Lung microvascular endothelial cell (primary cell): ENCODE results near the gene SLC26A11. TPM values are rescaled to one million over a fixed set of nuclear protein-coding genes. Genes with fewer than 3 reads are reported as not detected.
"Not testable (repeated sequence)": the region's sequence is repeated elsewhere in the genome, so short reads cannot be mapped to it uniquely, and the experiment has no call there.

Experiments used
- DNase-seq, 2 donors: peaks; one replicate each; pipeline versions ENCODE4 v3.0.0 to v3.0.0-alpha.2; 2010; ENCODE audit warnings: low read depth in 2 of 2
- total RNA-seq: library from RNA; depleted of rRNA; stranded (reverse); fragments of >200 nt; gene quantifications from 2 replicates; pipeline ENCODE4 v1.2.1, GENCODE V29; 2014

Gene SLC26A11
- total RNA-seq, 1 donor from 2014 or later: 8.1 TPM

GRCh38 chr17:80195671-80196529 is 24.3 kb upstream of the SLC26A11 start:
- DNase-seq: peak in 1 of 2 donors; percentile 33

- no peak for DNase-seq
Measured at GRCh38 chr17:80196652-80197051, 23.6 kb upstream of the SLC26A11 start.

DNA sequence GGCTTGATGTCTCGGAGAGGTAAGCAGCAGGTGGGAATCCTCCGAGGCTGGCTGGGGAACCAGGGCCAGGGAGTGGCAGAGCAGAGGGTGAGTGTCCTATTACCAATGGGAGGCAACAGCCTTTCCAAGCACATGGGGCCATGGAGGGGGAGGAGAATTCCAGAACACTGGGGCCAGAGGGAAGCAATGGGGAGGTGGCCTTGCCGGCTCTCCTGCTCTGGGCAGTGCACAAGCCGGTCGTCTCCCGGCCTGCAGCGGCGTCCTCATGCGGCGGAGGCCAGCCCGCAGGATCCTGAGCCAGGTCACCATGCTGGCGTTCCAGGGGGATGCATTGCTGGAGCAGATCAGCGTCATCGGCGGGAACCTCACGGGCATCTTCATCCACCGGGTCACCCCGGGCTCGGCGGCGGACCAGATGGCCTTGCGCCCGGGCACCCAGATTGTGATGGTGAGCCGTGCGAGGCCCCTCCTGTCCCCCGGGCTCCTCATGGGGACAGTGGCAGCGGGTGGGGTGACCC is 22.0 kb upstream of the SLC26A11 start:
- DNase-seq: no peak

DNA sequence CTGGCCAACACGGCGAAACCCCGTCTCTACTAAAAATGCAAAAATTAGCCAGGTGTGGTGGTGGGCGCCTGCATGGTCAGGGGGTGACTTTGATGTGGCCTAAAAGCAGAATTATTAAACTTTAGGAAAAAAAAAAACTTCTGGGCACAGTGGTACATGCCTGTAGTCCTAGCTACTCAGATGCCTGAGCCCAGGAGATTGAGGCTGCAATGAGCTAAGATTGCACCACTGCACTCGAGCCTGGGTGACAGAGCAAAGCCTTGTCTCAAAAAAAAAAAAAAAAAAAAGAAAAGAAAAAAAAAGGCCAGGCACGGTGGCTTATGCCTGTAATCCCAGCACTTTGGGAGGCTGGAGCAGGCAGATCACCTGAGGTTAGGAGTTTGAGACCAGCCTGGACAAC is 20.9 kb upstream of the SLC26A11 start:
- DNase-seq: not testable (repeated sequence)

GRCh38 chr17:80201446-80201845 is 18.8 kb upstream of the SLC26A11 start:
- DNase-seq: no peak

GRCh38 chr17:80202197-80202596 is 18.0 kb upstream of the SLC26A11 start:
- DNase-seq: no peak

- DNase-seq: no peak
Measured at GRCh38 chr17:80203471-80203963, 16.7 kb upstream of the SLC26A11 start.

- DNase-seq: no peak
Measured at GRCh38 chr17:80204626-80205468, 15.4 kb upstream of the SLC26A11 start.

DNA sequence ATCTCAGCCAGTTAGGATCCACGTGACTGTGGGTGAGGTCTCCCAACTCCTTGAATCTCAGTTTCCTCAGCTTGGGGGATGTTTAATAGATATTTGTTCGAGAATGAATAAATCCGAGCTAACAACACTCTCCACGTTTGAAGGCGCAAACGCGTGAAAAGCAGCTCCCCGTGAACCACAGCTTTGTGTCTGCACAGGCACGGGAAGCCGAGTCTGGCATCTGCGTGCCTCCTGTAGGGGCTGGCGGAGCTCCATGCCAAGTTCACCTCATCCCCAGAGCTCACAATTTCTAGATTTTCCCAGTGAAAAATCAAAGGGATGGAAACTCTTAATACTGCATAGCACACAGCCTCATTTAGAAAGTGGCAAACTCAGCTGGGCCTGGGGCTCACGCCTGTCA is 14.4 kb upstream of the SLC26A11 start:
- no peak for DNase-seq

- no peak for DNase-seq
Measured at GRCh38 chr17:80208050-80208449, 12.2 kb upstream of the SLC26A11 start.

DNA sequence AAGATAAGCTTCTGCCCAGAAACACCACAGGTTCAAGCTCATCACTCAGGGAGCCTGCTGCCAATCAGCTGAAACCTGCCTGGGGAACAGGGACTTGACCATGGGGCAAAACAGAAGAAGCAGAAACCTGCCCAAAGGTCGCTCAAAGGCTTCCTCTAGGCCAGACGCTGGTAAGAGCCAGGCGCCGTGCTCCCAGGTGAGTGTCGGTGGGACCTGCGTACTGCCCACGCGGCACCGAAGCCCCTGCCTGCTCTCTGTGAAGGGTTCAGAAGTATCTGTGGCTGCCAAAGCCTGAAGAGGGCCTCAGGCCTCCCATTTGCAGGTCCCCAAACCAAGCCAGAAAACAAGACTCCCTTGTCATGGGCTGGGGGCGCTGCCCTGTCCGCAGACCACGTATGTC is 10.5 kb upstream of the SLC26A11 start:
- DNase-seq: no peak

DNA sequence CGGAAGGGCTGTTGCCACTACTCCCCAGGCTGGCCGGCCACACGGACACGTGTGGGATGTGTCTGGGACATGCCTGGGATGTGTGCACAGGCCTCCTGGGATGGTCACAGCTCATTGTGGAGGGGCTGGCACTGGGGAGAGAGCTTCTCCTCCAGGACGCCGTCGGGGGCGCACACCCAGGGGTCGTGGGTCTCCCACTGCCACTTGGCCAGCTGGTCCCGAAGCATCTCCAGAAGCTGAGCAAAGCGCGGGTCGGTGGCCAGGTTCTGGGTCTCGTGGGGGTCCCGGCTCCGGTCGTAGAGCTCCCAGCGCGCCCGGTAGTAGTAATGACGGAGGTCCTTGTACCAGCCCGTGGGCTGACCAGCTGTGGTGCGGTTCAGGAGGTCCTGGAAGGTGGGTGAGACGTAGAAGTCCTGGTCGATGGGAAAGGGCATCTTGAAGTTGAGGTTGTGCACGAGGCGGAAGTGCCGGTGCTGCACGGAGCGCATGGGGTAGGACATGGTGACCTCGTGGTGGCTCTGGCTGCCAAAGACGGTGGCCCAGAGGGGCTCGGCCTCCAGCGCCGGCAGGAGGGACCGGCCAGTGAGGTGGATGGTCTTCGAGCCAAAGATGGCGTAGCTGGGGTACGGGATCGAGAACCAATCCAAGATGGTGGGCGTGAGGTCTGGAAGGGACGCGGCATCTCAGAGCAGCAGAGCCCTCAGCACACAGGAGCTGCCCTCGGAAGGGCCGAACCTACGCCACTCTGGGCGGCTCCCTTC is 9.7 kb upstream of the SLC26A11 start:
- no peak for DNase-seq

- DNase-seq: no peak
Measured at GRCh38 chr17:80212109-80212508, 8.1 kb upstream of the SLC26A11 start.

DNA sequence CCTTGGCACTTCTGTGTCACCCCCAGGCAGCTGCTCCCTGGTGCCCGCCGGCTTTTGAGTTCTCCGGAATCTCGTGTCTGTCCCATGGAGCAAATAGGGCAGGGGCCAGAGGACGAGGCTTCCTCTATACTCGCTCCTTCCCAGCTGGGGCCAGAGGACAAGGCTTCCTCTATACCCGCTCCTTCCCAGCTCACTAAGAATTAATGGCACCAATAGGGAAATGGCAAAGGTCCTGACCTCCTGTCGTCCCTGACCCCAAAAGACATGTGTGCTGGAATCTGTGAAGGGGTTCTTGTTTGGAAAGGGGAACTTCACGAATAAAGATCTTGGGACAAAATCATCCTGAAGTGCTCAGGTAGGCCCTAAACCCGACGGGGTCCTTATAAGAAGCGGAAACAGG is 7.7 kb upstream of the SLC26A11 start:
- no peak for DNase-seq

DNA sequence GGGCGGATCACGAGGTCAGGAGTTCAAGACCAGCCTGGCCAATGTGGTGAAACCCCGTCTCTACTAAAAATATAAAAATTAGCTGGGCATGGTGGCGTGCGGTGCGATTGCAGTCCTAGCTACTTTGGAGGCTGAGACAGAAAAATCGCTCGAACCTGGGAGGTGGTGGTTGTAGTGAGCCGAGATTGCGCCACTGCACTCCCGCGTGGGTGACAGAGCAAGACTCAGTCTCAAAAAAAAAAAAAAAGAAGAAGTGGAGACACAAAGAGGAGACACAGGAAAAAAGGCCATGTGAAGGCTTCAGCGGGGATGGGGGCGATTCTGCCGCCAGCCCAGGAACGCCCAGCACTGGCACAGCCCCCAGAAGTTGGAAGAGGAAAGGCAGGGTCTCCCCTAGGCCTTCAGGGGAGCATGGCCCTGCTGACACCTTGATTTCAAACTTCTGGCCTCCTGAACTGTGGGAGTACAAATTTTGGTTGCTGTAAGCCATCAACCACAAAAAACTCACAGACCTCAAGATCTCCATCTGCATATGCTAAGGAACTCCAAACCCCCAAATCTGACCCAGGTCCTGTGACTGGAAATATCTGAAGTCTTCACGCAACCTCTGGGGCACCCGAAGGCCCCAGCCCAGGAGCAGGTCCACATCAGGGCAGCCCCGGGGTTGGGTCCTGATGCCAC is 7.1 kb upstream of the SLC26A11 start:
- no peak for DNase-seq

DNA sequence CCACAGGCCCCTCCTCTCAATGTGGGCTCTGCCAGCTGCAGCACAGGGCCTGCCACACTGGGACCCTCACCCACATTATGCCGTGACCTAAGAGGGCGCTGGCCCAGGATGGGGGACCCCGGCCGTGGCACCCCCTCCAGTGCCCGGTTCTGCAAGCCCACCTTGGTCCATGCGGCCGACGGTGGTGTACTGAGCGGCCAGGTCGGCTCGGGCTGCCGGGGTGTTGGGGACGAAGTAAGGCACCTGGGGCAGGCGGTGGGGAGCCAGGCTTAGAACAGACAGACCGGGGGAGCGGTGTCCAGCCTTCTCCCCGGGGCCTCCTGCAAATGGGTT is 6.6 kb upstream of the SLC26A11 start:
- DNase-seq: no peak

- no peak for DNase-seq
Measured at GRCh38 chr17:80214012-80214877, 6.0 kb upstream of the SLC26A11 start.

- DNase-seq: no peak
Measured at GRCh38 chr17:80214878-80215210, 5.4 kb upstream of the SLC26A11 start.

DNA sequence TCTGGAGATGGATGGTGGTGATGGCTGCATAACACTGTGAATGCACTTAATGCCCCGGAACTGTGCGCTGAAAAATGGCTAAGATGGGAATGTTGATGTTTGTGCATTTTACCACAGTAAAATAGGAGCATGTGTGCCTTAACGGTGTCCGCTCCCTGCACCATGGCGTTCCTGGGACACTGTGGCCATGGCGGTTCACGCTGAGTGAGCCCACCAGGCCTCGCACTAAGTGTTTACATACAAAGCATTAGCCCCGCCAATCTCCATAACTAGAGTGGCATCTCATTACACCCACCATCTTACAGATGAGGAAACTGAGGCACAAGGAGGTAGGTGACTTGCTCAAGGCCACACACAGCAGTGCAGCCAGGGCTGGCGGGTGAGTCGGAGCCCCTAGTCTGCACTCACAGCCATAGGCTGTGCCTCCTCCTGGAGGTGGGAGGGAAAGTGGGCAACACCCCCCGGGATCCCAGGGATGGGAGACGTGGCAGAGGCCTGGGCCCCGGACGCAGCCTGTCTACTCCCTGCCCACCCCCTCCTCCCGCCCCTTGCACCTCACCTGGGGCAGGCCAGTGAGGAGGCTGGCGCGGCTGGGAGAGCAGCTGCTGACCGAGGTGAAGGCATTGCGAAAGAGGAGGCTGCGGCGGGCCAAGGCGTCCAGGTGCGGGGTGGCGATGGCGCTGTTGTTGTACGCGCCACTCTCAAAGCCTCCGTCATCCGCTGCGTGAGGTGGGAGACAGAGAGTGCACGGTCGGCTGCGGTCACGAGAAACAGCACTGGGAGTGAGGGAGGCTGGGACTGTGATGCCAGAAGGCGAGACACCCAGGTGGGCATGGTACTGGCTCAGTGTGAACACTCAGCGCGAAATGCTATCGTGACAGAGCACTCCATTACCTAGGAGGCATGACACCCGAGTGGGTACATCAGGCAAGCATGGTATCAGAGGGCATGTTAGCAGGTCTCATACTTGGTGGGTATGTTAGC is 3.5 kb upstream of the SLC26A11 start:
- DNase-seq: no peak
